Cardiac septum (tissue), 1 donor: Measurements from ENCODE around the gene UGT2B7. TPM values are rescaled to one million over a fixed set of nuclear protein-coding genes. Genes with fewer than 3 reads are reported as not detected.

ENCODE experiments used
- DNase-seq: peaks from one replicate; pipeline ENCODE4 v3.0.0-alpha.2; 2020; ENCODE audit warnings: low spot score
- intact Hi-C: fragments of 100-400 bp; cut with DNase I; formaldehyde crosslinking; loops from one replicate; pipeline ENCODE4 v1.14.0; 2022
- total RNA-seq: library from RNA; stranded (reverse); fragmentation: NEBNext Ultra II Directional; extraction: Animal tissue kit (Norgen Biotek cat#: 25700); gene quantifications from one replicate; pipeline ENCODE4 v1.2.1, GENCODE V29; 2021
- donor health status: DM: no; HTN: no; CAD: no.

Gene UGT2B7
- total RNA-seq, 1 donor from 2014 or later: not detected

DNA sequence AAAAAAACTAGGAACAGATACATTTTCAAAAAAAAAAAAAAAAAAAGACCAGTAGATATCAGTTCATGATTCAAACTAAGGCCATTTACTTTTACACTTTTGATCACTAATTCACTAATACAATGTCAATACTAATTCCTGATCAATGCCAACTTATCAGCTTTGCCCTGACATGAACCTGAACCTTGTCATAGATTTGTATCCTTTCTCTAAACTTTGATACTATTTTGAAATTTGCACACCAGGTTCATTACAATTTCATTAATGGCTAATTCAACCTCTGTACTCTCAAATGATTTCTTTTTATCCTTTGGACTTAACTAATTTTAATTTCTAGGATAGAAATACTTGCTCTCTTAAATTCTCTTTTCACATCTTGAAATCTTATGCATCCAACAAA is 37.7 kb downstream of the UGT2B7 start:
- intact Hi-C loops: no loop called here
- no peak for DNase-seq

DNA sequence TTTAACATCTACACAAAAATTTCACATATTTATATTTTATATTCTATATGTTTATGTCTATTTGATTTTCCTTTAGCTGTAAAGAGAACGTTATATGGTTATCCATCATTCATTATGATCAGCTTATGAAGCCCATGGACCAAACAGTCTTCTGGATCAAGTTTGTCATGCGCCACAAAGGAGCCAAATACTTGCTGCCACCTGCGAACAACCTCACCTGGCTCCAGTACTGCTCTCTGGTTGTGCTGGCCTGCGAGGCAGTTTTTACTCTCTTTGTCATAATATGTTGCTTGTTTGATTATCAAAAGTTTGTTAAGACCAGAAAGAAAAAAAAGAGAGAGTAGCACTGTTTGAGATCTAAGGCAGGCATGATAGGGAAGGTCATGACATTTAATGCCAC is 38.2 kb downstream of the UGT2B7 start:
- no peak for DNase-seq
- intact Hi-C loops: no loop called here

DNA sequence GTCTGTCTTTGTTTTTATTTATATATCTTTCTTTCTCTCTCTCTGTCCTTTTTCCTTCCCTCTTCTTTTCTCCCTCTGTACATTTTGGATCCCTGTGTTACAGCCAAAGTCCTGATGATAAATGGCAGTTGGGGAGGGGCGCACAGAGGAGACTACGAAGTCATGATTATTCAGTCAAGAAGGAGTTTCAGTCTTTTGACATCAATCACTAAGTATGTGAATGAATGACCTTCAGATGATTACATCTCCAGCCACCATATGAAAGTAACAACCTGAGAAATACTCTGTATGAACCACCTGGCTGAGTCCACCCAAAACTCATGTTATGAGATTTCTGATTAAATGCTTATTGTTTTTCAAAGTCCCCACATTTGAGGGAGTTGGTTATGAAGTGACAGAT is 45.0 kb downstream of the UGT2B7 start:
- no peak for DNase-seq
- intact Hi-C loops: no loop called here

DNA sequence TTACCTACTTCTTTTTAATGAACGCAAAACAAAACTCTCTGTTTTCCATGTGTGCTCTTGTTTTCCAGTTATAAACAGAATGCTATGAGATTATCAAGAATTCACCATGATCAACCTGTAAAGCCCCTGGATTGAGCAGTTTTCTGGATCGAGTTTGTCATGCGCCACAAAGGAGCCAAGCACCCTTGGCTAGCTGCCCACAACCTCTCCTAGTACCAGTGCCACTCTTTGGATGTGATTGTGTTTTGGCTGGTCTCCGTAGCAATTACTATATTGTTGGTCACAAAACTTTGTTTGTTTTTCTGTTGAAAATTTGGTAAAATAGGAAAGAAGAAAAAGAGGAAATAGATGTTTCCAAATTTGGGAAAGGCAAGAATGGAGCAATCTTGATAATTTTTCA is 51.1 kb downstream of the UGT2B7 start:
- intact Hi-C loops: no loop called here
- no peak for DNase-seq

DNA sequence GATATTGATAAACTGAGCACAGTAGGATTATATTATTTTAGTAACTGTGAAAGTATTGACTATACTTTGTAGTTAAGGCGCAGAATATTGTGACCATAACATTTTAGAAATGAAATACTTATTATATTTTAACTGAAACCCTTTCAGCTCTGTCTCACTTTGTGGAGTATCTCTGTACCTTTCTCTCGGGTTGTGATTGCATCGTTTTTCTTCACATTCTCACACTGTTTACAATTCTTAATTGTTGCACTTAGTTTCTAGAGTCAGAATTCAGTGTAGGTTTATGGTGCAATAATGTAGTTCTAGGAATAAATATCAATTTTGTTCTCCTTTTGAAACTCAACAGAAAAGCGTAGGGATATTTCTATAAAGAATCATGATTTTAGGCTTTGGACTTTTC is 57.7 kb downstream of the UGT2B7 start:
- intact Hi-C loops: no loop called here
- no peak for DNase-seq

DNA sequence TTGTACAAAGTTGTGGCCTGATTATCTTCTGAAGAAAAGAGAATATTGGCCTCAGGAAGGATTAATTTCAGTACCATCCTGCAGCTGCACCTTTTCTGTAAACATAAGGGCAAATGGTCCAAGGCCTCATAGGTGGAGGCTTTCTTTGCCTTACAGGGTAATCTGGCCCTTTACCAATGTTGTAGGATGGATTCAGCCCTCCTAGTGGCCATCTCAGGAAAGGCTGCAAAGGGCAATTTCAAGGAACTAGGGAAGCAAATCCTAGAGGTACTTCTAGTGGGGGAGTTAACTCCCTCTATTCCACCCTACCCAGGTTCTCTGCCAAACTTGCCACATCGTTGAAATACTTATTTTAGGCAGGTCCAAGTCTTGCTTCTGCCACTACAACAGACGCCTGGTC is 60.6 kb downstream of the UGT2B7 start:
- intact Hi-C loops: no loop called here

More for the DNA sequence above, 60.6 kb downstream of the UGT2B7 start:
- DNase-seq: no peak

Other genes with a start within 250 kb of the UGT2B7 start
- not detected for gene UGT2A3, start 144.7 kb upstream of the UGT2B7 start, total RNA-seq
- gene UGT2B11, start 118.3 kb downstream of the UGT2B7 start, total RNA-seq: not detected
- gene UGT2B28, start 184.0 kb downstream of the UGT2B7 start, total RNA-seq: not detected